SHP77 treated with DMSO at 0.1 percent for 48 hours (cell line): ENCODE data around the gene FCHO2.

Experiments used
- DNase-seq: peaks from one replicate; lab custom pipeline; 2025; lab: John Stamatoyannopoulos, UW

Gene FCHO2

DNA sequence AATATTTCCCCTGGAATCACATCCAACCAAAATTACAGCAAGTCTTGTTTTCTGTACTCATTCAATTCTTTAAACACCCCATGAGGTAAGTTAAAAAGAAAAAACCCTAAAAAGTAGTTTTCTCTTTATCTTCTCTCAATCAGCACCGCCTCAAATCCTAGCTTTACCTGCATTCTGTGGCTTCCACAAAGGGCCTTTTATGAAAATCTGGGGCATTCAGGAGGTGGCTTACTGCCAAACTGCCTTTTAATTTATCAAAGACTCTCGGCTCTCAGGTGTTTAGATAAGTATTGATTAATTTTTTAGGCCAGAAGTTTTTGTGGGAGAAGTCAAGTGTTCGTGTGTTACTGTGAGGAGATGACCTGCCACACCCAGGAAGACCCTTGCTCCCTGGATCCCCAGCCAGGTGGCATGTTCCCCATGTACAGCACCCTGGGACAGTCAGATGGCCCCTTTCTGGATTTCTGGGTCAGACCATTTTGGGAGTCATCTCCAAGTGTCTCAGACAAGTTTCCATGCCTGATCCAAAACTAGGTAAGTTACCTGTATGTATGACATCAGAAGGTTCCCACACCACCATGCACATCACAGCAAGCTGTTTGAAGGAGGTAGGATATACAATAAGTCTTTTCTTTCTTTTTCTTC is 158.3 kb downstream of the FCHO2 start:
- no peak for DNase-seq

DNA sequence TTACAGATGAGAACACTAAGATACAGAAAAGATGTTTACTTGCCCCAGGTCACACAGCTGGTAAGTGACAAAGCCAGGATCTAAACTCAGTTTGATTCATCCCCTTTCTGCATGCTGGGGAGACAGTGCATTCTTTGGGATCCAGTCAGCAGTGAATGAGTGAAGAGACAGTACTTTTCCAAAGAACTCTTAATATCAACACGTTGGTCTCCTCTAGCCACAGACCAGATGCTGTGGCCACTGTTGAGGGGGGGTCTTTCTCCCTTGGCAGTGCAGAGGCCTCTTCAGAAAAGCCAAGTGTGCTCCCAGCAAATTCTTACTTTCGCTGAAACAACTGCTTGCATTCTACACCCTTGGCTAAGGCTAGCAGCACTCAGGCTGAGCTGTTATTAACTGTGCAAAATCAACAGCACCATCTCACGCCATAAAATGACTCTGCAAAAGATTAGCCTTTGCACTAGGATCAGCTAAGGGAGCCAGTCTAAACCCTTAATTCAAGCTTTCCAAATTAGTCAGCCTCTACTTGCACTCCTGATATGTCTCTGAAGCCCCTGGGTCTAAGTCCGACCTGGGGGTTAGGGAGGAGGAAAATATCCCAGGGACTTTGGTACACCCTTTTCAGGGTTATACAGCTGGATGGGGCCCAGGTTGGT is 159.7 kb downstream of the FCHO2 start:
- DNase-seq: no peak

DNA sequence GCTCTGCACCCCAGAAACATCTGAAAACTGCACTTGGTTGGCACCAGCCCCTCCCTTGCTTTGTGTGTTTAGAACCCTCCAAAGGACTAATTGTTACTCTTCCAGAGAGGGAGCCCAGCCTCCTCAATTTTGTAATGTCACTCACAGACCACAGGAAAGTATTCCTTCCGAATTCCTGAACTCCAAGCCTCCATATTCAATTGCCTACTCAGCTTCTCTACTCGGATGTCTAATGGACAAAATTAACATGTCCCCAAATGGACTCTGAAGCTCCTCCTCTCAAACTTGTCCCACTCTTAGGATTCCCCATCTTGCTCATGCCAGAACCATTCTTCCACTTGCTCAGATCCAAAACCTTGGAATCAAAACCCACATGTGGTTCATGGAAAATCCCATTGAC is 160.7 kb downstream of the FCHO2 start:
- DNase-seq: no peak

DNA sequence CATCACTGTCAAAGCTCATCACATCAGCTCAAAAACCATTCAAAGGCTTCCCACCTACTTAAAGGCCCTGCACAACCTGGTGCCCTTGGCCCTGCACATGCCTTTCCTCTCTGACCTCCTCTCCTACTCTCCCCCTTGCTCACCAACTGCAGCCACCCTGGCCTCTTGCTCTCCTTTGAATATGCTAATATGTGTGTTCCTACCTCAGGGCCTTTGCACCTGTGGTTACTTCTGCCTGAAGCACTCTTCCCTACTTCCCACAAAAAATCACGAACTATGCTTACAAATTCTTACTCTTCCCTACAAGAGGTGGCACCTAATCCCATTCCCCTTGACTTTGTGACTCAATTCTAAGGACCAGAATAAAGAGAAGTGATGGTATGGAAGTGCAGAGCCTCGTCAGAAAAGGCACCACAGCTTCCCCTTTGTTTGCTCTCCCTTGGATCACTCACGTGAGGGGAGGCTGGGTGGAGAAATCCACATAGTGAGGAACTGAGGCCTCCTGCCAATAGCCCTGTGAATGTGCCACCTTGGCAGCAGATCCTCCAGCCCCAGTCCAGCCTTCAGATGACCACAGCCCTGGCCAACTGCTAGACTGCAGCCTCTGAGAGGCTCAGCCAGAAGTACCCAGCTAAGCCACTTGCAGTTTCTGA is 161.4 kb downstream of the FCHO2 start:
- DNase-seq: no peak

DNA sequence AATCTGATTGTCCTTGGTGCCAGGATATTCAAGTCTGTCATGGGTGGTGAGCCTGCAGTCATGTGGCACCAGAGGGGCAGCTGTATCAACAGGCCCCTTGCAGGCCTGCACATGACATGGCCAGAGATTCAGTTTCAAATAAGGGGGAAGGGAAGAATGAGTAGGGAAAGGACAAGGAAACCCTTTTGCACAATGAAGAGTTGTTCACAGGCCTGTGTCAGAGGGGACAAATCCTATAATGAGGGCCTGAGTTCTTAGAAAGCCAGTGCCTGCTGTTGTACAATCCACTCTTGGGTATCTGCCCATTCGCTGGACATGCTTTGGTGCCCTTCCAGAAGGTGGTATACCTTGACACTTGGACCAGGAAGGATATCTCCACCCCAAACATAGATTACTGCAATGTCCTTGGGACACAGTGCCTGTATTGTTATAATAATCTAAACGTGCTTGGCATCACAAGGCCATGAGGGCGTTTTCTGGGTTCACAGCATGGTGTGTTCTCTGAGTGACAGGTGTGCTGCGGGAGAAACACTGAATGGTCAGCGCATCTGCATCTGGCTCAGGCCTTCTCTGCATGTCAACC is 162.6 kb downstream of the FCHO2 start:
- DNase-seq: peak; percentile 80

DNA sequence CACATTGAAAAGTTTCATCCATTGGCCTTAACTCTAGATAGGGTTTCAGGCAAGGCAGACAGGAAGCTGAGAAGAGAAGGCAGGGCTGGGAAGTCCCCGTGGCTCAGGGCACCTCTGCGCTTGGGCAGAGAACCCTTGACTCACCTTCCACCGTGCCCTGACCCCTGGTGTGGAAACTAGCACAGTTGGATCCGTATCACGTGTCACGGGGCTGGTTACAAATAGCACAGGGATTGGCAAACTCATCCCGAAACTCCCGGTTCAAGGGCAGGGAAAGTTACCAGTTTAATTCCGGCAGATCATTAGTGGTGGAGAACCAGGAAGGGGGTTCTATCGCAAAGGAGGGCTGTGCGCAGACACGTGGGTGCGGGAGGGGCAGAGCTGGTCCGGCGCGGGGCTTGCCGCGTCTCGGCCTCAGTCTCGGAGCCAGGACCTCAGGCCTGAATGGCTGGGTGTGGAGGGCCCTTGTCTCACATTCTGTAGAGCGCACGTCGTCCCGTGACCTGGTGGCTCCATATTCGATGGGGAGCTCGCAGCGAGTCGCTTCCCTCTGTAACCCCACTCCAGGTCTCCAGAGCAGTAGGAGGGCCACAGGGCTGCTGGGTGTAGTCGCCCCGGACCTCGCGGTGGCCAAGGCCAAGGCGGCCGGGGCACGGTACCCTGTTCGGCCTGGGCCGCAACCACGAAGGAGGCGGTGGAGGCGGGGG is 163.8 kb downstream of the FCHO2 start:
- no peak for DNase-seq

DNA sequence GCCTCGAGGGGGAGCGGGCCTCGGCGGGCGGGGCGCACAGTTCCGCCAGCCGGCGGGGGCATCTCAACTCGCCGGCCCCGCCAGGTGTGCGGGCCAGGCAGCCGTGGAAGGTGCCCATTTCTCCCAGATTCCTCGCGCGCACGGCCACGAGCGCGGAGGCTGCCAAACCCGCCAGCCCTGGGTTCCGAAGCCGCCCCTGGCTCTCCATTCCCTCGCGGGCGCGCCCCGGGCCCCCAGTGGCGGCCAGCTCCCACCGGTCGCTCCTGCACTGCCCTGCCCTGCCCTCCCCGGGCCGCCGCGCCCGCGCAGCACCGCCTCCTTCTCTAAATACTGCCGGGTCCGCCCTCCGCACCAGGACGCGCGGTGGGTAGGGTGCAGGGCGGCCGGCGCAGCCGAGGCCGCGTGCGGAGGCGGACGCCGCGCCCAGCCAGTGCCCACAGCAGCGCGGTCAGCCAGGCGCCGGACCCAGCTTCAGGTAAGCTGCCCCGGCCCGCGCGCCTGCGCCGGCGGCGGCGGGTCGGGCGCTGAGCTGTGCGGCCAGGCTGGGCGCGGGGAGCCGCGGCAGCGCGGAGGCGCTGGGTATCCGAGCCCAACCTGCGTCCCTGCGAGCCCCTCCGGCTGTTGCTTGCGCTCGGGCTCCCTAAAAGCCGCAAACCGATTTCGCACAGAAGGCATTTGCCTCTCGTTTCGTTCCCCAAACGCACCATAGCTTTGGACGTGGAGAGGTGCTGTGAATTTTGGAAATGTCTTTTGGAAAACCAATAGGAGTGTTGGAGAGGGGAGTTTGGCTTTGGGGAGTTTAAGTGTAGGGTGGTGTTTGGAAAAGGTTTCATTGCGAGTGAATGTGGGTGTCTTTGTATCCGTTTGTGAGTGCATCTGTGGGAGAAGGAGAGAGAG is 164.6 kb downstream of the FCHO2 start, which contains the start of gene TMEM171:
Gene TMEM171 (plus strand): TSS at position 354 of the 897 bp plus-strand sequence. CDS start 2,799 bp downstream, outside the sequence.
- no peak for DNase-seq

DNA sequence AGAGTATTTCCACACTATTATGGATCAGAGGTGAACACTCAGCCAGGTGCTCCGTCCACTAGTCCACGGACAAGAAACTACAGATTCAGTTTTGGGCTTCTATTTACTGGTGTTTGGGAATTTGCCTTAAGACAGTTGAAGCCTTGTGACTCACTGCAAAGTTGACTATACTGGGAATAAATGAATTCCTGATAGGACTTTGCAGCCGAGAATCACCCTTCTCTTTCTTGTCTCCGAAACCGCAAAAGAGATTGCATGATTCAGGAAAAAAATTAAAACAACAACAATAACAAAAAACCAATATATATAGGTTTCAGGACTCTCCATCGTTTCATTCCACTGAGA is 165.2 kb downstream of the FCHO2 start:
- DNase-seq: no peak

DNA sequence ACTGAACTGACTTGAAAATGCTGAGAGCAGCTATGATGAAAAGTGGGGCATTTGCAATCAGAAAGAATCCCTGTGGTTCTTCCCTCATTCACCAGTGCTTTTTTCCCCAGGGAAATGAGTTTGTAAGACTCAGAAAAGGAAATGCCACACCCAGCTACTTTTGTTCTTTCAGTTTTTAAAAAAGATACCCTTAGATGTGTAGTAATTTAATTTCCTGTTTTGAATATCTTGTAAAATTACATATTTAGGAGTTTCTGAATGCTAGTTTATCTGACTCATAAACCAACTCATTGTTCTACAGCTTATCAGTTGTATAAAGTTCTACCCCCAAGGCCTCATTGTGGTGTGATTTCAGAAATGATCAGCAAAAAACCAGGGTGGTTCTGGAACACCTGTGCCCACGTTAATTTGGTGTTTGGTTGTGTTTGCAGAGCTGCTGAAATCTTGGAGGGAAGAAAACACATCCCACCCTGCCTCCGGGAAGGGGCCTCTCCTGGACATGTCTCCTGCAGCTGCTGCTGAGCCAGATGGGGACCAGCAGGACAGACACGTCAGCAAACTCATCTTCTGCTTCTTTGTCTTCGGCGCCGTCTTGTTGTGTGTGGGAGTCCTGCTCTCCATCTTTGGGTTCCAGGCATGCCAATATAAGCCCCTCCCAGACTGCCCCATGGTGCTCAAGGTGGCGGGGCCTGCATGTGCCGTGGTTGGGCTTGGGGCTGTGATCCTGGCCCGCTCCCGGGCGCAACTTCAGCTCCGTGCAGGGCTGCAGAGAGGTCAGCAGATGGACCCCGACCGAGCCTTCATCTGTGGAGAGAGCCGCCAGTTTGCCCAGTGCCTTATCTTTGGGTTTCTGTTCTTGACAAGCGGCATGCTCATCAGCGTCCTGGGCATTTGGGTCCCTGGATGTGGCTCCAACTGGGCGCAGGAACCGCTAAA is 167.3 kb downstream of the FCHO2 start:
- DNase-seq: no peak

DNA sequence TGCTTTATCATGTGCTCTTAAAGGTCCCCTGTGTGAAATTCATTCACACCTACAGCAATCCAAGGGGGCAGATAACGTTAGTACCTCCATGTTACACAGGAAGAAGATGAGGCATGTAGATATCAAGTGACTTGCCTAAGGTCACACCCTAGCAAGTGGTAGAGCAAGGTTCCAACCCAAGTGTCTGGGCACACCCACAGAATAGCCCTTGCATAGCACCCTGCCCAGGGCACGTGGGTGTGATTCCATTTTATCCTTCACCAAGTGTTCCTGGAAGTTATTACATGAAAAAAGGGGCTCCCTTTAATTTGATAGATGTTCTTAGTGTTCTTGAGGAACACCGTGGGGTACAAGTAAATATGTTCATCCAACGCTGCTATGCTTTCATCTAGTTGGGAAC is 169.4 kb downstream of the FCHO2 start:
- DNase-seq: no peak

DNA sequence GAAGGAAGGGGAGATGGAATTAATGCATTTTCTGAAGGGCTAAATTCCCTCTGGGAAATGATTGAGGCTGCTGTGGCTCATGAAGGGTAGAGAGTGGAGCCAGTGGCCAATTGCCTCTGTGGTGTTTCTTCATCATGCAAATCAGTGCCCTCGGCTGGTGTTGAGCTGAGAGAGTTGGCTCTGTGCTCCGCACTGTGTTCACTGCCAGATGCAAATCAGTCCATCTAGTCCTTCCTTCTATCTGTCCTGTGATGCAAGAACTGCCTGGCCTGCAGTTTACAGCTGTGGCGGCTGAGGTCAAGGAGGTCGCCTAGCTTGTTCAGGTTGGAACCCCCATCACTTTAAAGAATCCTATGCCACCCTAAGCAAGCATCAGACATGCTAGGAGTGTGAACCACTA is 170.5 kb downstream of the FCHO2 start:
- DNase-seq: no peak

DNA sequence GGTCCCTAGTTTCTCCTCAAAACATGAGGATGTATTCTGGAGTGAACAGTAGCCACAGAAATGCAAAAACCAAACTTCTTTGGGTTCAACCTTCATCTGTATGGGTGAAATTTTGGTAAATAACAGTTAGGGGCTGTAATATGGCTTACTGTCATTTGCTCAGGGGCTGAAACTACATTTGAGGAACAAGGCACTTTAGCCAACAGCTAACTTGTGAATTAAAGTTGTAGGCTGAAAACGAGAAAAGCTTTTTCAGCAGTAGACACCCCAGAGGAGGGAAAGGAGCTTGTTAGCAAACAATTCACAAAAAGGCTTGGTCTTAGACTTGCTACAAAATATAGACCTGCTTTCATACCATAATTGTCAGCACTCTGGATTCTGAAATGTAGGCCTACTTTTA is 171.1 kb downstream of the FCHO2 start:
- DNase-seq: no peak

DNA sequence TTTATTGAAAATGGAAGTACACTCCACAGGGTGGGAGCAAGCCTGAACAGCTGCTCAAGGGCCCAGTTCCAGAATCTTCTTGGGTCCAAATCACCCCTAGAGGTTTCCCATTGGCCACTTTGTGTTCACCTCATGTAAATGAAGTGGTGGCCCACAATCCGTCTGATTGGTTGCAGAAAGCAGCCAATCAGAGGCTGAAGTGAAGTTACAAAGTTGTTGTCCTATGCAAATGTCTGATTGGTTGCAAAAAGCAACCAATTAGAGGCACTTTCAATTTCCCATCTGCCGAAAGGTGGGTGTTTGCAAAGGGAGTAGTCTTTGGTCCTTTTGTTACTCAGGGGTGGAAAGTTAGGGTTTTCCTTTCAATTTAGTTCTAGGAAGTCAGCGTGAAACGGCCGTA is 173.3 kb downstream of the FCHO2 start:
- no peak for DNase-seq

DNA sequence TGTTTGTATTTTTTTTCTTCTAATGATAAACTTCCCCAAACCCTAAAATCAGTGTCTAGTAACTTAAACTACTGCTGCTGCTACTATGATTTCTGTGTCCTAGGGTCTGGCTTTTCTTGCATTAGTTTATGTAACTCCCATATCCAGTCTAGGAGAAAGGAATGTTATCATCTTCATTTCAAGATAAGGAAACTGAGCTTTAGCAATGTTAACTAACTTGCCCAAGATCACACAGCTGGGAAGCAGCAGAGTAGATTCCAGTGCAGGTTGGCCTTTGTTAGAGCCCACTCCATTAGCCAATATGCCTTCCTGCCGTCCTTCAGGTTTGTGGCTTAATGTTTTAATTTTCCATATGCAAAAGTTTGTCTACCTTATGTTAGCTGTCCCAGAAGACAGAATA is 175.0 kb downstream of the FCHO2 start:
- DNase-seq: no peak

DNA sequence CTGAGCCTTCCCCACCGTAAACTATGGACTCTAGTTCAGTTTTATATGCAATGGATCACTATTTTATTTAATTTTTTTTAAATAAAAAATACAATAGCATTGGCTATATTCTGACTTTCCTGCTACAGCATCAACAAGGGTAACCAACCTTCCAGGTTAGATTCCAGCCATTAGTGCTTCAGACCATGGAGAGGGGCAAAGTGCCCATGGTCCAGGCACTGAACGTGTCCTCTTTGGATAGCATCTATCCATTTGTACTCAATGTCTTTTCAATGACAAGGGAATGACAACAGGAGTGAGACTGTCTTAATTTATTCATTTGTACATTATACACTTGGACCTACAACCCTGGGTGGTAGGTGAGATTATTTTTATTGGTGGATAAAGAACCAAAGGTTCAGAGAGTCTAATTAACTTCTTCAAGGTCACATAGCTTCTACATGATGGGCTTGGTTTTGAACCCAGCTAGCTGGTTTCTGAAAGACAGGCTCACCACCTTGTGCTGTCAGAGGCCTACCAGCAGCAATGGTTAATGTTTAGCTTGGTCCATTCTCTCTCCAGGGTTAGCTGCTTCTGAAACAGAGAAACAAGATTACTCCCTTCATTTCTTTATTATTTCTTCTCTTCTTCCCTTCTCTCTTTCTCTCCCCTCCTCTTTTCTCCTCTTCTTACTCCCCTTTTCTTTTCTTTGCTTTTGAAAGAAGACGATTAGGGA is 176.0 kb downstream of the FCHO2 start:
- DNase-seq: no peak

DNA sequence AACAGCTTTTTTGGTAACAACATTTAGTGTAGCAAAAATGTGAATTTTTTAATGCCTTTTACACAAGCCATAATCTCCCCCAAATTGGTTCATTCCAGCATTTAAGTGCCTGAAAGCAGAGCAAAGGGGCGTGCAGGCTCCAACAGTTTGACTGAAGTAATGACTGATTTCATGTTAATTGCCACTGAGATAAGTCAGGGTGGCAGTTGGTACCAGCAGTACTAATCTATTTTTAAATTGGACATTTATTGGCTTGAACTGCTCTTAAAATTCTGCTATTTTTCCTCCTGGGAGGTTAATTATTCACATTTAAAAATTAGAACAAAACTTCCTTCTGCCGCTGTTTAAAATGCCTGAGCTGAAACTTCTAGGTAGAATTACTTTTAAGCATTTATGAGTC is 176.9 kb downstream of the FCHO2 start:
- DNase-seq: no peak

DNA sequence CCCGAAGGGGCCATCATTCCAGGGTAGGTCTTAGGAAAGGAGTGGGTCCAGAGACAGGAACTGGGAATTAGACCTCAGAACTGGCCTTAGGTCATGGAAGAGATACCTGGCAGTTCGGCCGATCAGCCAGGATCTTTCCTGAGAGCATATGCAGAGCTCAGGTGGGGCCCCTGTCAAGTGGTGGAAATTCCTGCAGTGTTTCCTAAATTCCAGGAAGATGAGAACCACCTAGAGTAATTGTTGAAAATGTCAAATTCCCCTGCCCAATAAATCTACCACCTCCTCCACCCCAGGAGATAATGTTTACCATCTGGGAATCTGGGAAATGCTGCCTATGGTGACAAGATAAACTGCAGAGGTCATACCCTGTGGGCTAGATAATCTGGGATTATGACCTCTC is 179.2 kb downstream of the FCHO2 start:
- no peak for DNase-seq

DNA sequence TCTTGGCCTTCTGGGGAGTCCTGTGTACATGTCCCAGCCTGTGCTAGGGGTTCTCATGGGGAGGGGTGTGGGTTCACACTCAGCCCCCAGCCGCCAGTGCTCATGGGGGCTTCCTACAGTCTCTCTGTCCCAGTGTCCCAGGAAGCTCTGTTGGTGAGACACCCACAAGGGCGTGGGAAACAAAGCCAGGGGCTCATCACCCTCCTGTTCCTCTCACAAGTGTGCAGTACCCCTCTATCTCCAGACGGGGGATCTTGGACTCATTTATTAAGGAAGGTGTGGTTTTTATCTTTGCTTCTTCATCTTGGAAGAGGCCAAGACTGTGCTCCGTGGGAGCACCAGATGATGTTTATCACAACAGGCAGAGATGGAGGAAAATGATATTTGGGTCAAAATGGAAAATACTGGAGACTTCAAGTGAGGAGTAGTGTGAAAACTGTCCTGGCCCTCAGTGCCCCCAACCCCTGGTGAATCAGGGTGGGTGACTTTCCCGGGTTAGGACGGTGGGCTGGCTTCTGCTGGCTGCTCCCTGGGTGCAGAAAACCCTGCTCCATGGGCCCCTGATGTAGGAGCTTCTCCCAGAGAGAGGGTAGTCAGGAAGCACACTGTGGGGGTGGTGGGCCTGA is 179.7 kb downstream of the FCHO2 start:
- DNase-seq: no peak

DNA sequence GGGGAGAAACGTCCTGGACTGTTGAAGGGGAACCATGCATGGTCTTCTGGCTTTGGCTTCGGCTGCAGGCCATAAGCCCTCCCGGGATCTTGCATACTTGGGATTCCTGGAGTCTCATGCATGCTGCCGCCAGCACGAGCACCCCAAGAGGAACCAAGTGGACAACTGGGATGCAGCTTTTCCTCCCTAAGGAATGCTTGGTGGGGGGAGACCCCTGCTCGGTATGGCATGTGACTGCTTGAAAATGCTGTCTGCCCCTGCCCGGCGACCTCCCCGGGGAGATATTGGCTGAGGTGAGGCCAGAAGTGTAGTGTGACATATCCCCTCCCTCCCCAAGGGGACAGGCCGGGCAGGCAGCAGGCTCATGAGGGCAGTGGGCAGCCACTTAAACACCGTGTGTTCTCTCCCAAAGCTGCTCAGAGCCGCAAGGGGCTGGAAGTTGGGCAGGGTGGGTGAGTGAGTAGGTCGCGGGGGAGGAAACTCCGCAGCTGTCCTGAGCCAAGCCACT is 180.3 kb downstream of the FCHO2 start:
- no peak for DNase-seq
